ENCODE data around the gene PACSIN2.
A peak's percentile ranks its signal among the peaks of the same experiment; 100 is the strongest.
"Not testable (repeated sequence)": the region's sequence is repeated elsewhere in the genome, so short reads cannot be mapped to it uniquely, and the experiment has no call there.

Gene PACSIN2

GRCh38 chr22:42928969-42929837 lies 85.7 kb downstream of the PACSIN2 start:
- DNase-seq (ENCODE audit: low spot score) (no peak), FAIRE-seq (no peak)

- no peak for DNase-seq (ENCODE audit: low spot score)
- FAIRE-seq, result no peak
Observed at GRCh38 chr22:42927966-42928365, 87.0 kb downstream of the PACSIN2 start.

GRCh38 chr22:42926768-42927167 lies 88.2 kb downstream of the PACSIN2 start:
- no peak for DNase-seq (ENCODE audit: low spot score)
- FAIRE-seq, result no peak

- DNase-seq (ENCODE audit: low spot score) (no peak), FAIRE-seq (no peak)
Observed at GRCh38 chr22:42926104-42926503, 88.8 kb downstream of the PACSIN2 start.

- FAIRE-seq, result no peak
- no peak for DNase-seq (ENCODE audit: low spot score)
Observed at GRCh38 chr22:42925598-42925997, 89.4 kb downstream of the PACSIN2 start.

GRCh38 chr22:42925031-42925430 lies 89.9 kb downstream of the PACSIN2 start:
- DNase-seq (ENCODE audit: low spot score); FAIRE-seq: not testable (repeated sequence)

GRCh38 chr22:42924436-42924835 lies 90.5 kb downstream of the PACSIN2 start:
- no peak for DNase-seq (ENCODE audit: low spot score)
- FAIRE-seq, result no peak

GRCh38 chr22:42922374-42923191 lies 92.4 kb downstream of the PACSIN2 start:
- FAIRE-seq (no peak), DNase-seq (ENCODE audit: low spot score) (no peak)

- peak; percentile 41 for DNase-seq (ENCODE audit: low spot score)
- peak; percentile 63 for FAIRE-seq
Observed at GRCh38 chr22:42920101-42920820, 94.7 kb downstream of the PACSIN2 start.

GRCh38 chr22:42919199-42919598 lies 95.8 kb downstream of the PACSIN2 start:
- peak; percentile 37 for DNase-seq (ENCODE audit: low spot score)
- FAIRE-seq, result no peak

GRCh38 chr22:42918500-42918899 lies 96.4 kb downstream of the PACSIN2 start:
- DNase-seq (ENCODE audit: low spot score) (no peak), FAIRE-seq (no peak)

GRCh38 chr22:42917358-42917757 lies 97.6 kb downstream of the PACSIN2 start:
- not testable (repeated sequence) for DNase-seq (ENCODE audit: low spot score); FAIRE-seq

GRCh38 chr22:42915980-42916765 lies 98.8 kb downstream of the PACSIN2 start:
- FAIRE-seq (no peak), DNase-seq (ENCODE audit: low spot score) (no peak)

- no peak for FAIRE-seq
- DNase-seq (ENCODE audit: low spot score), result no peak
Observed at GRCh38 chr22:42914511-42915076, 100.4 kb downstream of the PACSIN2 start.

- DNase-seq (ENCODE audit: low spot score) (no peak), FAIRE-seq (no peak)
Observed at GRCh38 chr22:42913874-42914510, 101.0 kb downstream of the PACSIN2 start.

GRCh38 chr22:42912059-42912458 lies 102.9 kb downstream of the PACSIN2 start:
- no peak for DNase-seq (ENCODE audit: low spot score)
- FAIRE-seq, result no peak

GRCh38 chr22:42910221-42910942 lies 104.6 kb downstream of the PACSIN2 start:
- FAIRE-seq (no peak), DNase-seq (ENCODE audit: low spot score) (no peak)

GRCh38 chr22:42909363-42910058 lies 105.4 kb downstream of the PACSIN2 start:
- no peak for FAIRE-seq
- DNase-seq (ENCODE audit: low spot score), result no peak

GRCh38 chr22:42908374-42908746 lies 106.6 kb downstream of the PACSIN2 start:
- DNase-seq (ENCODE audit: low spot score) (no peak), FAIRE-seq (no peak)
